NCI-H2107 treated with DMSO at 0.1 percent for 48 hours (cell line): ENCODE measurements around the gene HDLBP.

Experiments used
- DNase-seq: peaks from one replicate; lab custom pipeline; 2025; ENCODE audit not compliant: unreplicated experiment; lab: John Stamatoyannopoulos, UW

Gene HDLBP

DNA sequence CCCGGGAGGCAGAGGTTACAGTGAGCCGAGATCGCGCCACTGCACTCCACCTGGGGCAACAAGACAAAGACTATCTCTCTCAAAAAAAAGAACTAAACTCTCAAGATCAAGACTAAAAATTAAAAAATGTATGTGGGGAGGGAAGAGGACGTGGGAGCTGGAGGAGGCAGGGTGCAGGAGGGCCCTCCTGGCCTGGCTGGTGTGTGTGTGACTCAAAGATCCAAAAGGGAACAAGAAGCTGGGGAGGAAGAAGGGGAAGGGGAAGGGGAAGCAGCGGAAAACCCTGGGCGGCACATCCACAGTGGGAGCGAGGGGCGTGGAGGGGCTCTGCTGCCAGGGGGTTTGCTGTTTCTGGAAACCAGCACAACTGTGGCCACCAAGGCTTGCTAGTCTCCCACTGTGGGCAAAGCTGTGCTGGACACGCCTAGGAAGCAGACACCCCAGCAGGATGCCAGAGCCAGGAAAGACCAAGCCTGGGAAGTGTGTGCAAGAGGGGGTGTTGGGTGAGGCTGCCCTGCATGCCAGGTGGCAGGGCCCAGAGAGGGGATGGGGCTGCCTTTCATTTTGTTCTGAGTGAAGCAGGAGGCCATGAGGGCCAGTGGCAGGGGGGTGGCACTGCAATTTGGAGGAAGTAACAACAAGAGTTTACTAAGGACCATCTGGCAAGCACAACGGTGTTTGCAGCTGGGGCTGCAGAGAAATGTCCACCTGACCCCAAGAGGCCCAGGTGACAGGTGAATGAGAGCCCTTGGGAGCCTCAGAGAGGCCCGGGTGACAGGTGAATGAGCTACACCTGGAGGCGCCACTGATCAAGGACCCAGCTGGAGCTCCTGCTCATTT, 82.5 kb downstream of the HDLBP start:
- peak; percentile 26 for DNase-seq

DNA sequence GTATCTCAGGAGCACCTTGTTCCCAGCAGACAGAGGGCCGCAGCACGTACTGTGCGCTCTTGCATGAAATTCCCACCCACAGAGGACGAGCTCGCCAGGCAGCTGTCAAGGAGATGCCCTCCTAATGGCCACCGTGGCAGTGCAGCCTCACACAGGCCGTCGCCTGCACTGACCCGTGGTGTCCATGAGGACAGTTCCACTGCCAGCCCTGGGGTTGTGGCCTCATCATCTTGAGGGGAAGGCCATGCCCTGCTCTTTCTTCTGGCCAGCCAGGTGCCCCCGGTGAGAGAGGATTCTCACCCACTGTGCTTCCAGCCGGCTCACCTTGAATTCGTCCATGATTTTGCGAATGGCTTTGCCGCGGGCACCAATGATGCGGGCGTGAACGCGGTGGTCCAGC, 85.0 kb downstream of the HDLBP start:
- no peak for DNase-seq

- DNase-seq = no peak
These were observed 85.7 kb downstream of the HDLBP start for GRCh38 chr2:241229563-241230401.

DNA sequence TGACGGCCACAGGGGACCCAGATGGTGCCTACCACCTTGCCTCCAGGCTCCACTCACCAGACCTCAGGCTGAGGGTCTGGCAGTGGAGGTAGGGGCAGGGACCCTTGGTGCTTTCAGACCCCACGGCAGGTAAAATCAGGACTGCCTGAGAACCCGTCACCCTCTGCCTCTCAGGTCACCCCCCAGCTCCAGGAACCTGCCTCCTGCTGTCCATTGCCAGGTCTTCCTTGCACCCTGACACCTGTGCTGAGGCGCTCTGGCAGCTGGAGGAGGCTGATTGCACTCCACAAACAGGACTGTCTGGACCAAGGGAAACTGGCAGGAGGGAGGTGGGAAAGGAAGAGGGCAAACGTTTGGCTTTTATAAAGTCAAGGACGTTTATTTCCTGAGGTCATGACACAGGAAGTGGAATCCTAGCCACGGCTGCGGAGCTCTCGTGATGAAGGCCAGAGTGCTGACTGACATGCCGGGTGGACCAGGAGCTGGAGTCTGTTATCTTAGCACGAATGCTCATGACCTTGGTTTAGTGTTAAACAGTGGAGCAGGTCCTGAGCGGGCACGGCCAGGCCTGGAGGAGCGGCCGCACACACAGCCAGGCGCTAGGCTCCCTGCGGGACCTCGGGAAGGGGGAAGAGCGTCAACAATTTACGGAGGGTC, 86.5 kb downstream of the HDLBP start:
- DNase-seq = no peak

GRCh38 chr2:241228081-241228859, 87.2 kb downstream of the HDLBP start:
- no peak for DNase-seq

DNA sequence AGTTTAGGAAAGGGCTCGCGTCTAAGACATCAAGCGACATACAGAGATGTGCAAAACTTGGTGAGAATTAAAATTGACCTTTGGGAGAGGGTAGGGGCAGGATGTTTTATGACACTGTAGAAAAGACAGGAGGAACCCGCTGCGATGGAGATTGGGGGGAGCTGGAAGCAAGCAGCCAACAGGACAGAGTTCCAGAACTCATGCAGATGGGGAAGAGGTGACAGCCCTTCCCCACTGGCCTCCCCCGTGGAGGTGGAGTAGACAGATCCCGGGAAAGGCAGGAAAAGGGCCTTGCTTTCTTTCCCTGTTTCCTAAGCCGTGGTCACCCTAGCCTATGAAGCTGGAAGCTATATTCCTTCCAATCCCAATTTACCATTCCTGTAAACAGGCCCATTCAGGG, 87.9 kb downstream of the HDLBP start:
- DNase-seq = no peak

DNA sequence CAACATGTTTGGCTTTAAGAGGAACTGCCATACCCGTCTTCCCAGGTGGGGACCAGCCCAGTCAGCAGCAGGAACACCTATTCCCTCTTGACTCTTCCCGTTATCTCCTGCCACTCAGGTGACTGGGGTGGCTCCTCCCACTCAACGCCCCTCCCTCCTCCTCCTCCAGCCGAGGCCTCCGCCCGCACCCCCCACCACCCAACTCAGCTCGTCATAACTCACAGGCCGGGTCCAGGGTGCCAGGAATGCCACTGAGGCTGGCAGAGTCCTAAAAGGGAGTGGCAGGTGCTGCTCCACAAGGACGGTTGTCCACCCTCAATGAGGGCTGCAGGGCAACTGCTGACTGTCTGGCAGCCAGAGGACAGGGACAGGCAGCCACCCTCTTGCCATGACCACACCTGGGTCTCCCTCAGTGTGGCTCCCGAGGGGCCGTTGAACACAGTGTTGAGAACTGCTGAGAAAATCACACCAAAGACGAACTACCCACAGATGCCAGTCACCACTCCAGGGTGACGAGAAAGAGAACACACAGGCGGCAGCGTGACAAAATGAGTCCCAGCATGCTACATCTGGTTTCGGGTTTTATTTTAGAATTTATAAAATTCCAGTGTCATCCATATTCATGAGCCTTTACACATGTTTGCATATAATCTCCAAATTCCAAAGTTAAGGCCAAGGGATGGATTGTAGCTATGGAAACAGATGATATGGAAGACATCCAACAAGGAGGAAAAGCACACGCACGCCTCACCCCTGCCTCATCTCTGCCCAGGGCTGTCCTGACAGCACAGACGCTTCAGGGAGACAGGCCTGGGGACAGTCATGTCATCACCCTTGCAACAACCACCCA, 88.5 kb downstream of the HDLBP start:
- no peak for DNase-seq

GRCh38 chr2:241225983-241226382, 89.5 kb downstream of the HDLBP start:
- DNase-seq = no peak

- no peak for DNase-seq
These were observed 89.9 kb downstream of the HDLBP start for GRCh38 chr2:241225545-241225944.

DNA sequence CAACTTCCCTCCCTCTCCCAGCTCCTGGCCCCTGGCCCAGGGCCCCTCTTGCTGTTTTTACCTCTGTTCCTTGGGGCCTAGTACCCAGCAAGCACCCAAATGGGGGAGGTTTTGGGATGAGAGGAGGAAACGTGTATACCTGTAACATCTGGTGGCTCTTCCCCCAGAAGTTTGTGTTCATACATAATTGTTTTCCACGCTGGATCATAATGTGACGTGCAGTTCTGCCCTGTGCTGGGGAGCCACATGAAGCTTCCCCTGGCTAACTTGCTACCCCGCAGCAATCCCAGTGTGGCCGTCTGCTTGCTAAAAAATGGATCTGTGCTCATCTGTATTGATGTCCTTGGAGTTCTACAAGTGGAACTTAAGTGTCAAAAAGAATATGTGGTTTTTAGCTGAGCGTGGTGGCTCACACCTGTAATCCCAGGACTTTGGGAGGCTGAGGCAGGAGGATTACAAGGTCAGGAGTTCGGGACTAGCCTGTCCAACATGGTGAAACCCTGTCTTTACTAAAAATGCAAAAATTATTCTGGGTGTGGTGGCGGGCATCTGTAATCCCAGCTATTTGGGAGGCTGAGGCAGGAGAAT, 90.5 kb downstream of the HDLBP start:
- DNase-seq = no peak

DNA sequence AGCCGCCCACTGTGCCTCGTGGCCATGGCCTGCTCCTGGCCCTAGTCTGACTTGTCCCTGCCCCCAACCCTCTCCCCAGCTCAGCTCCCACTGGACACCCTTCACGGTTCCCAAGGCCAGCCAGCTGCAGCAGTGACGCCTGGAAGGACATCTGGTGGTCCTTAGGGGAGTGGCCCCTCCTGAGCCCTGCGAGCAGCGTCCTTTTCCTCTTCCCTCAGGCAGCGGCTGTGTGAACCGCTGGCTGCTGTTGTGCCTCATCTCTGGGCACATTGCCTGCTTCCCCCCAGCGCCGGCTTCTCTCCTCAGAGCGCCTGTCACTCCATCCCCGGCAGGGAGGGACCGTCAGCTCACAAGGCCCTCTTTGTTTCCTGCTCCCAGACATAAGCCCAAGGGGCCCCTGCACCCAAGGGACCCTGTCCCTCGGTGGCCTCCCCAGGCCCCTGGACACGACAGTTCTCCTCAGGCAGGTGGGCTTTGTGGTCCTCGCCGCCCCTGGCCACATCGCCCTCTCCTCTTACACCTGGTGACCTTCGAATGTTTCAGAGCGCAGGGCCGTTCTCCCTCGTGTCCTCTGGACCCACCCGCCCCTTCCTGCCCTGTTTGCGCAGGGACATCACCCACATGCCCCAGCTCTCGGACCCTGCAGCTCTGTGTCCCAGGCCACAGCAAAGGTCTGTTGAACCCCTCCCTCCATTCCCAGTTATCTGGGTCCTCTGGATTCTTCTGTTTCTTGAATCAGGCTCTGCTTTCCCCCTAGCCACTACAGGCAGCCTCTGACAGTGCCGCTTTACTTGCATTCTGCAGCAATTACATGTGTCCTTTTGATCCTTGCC, 91.2 kb downstream of the HDLBP start:
- no peak for DNase-seq

- DNase-seq = no peak
These were observed 92.1 kb downstream of the HDLBP start for GRCh38 chr2:241223211-241224017.

DNA sequence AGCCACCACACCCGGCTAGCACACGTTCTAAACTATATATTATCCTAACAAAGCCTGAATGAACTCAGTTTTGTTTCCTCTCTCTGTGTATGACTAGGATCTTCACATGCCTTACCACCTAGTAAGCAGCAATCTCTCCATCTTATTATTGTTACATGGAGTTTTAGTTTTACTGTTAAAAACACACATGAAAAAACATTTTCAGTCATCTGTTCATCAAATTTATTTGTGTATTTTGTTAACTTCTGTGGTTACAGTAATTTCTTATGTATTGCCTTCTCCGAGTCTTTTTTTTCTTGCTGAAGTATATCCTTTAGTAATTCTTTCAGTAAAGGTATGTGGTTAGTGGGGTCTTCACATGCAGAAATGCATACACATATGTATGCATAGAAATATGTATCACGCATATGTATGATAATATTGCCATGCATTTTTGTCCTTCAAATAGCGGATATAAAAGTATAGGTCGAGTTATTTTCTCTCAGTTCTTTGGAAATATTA, 95.6 kb downstream of the HDLBP start:
- no peak for DNase-seq

GRCh38 chr2:241219030-241219382, 96.5 kb downstream of the HDLBP start:
- DNase-seq = no peak

GRCh38 chr2:241218131-241219029, 97.1 kb downstream of the HDLBP start:
- no peak for DNase-seq

DNA sequence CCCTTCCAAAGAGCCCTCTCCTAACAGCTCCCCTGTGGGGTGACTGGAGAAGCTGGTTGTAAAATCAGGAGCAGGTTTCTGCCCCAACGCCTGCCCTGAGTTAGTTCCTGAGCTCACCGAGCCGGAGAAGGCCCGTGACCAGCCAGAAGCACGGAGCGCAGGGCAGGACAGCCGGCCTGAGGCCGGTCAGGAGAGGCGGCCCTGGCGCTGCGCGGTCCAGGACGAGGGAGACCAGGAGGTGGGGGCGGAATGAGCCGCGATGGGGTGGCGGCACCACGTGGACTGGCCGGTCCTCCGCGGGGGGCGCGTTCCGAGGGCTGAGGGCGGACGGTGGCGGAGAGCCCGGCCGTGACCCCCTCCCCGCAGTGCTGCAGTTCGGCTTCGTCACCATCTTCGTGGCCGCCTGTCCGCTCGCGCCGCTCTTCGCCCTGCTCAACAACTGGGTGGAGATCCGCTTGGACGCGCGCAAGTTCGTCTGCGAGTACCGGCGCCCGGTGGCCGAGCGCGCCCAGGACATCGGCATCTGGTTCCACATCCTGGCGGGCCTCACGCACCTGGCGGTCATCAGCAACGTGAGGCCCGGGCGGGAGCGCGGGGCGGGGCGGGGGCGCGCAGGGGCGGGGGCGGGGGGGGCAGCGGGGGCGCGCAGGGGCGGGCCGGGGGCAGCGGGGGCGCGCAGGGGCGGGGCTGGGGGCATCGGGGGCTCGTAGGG, 98.0 kb downstream of the HDLBP start:
- no peak for DNase-seq
